Measurements from ENCODE around the gene S100Z.
"Not testable (repeated sequence)": the region's sequence is repeated elsewhere in the genome, so short reads cannot be mapped to it uniquely, and the experiment has no call there.

The S100Z gene

DNA sequence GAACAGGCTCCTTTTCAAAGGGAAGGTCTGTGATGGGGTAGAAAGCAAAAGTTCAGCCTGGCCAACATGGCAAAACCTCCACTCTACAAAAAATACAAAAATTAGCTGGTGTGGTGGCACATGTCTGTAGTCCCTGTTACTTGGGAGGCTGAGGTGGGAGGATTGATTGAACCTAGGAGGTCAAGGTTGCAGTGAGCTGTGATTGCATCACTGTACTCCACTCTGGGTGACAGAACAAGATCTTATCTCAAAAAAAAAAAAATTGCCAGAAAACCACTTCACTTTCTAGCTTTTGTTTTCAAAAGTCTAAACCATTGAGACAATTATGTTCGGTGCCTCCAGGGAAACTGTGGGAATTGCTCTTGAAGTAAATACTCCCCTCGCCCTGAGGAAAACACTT is 43.5 kb downstream of the S100Z start:
- DNase-seq: no peak

DNA sequence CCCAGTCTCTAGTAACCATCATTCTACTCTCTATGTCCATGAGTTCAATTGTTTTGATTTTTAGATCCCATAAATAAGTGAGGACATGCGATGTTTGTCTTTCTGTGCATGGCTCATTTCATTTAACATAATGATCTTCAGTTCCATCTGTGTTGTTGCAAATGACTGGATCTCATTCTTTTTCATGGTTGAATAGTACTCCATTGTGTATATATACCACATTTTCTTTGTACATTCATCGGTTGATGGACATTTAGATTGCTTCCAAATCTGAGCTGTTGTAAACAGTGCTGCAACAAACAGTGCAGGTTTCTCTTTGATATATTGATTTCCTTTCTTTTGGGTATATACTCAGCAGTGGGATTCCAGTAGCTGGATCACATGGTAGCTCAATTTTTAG is 46.4 kb downstream of the S100Z start:
- no peak for DNase-seq

DNA sequence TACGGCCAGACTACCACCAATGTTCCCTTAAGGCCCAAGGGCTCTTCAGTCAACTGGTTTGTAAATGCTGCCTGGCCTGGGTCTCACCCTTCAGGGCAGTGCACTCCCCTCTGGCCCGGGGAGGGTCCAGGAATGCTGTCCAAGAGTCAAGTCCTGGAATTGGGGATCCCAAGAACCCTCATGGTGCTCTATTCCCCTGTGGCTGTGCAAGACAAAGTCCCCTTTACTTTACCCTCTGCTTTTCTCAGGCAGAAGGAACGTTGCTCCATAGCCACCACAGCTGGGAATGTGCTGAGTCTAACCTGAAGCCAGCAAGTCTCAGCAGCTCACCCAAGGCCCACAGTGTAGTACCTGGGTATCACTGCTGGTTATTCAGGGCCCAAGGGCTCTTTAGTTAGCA is 51.7 kb downstream of the S100Z start:
- DNase-seq: no peak

DNA sequence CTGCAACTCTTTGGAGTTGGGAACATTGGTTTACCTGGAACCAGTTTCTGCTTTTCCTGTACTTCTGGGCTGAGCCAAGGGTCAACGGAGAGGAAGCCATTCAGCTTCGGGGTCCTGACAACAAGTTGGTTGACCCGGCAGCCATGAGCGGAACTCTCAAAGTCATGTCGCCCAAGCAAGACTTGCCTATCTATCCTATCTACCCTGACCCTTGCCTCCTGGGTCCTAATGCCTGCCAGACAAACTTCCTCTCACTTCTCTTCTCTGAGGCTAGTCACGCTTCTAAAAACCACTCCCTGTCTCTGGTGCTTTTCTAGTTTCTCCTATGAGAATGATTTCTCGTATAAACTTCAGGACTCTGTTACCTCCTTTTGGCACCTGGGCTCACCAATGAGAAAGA is 58.4 kb downstream of the S100Z start:
- no peak for DNase-seq

DNA sequence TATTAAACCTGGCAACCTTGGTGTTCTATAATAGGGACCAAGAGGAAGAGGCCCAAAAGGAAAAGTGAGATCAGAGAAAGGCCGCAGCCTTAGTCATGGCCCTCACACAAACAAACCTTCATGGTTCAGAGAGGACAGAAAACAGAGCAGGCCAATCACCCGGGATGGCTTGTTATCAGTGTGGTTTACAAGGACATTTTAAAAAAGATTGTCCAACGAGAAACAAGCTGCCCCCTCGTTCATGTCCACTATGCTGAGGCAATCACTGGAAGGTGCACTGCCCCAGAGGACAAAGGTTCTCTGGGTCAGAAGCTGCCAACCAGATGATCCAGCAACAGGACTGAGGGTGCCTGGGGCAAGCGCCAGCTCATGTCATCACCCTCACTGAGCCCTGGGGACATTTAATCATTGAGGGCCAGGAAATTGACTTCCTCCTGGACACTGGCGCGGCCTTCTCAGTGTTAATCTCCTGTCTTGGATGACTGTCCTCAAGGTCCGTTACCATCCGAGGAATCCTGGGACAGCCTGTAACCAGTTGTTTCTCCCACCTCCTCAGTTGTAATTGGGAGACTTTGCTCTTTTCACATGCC is 60.6 kb downstream of the S100Z start:
- not testable (repeated sequence) for DNase-seq

DNA sequence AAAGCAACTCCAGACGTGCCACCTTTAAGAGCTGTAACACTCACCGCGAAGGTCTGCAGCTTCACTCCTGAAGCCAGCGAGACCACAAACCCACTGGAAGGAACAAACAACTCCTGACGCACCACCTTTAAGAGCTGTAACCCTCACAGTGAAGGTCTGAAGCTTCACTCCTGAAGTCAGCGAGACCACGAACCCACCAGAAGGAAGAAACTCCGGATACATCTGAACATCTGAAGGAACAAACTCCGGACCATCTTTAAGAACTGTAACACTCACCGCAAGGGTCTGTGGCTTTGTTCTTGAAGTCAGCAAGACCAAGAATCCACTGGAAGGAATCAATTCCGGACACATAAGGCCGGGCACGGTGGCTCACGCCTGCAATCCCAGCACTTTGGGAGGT is 64.9 kb downstream of the S100Z start:
- DNase-seq: not testable (repeated sequence)

DNA sequence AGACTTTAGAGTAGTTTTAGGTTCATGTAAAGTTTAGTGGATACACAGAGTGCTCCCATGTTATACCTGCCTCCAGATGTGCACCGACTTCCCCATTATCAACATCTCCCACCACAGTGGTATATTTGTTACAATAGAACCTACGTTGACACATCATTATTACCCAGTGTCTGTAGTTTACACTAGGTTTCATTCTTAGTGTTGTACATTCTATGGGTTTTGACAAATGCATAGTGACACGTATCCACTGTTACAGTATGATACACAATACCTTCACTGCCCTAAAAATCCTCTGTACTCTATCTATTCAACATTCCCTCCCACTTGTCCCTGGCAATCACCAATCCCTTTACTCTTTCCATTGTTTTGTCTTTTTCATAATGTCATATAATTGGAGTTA is 68.7 kb downstream of the S100Z start:
- DNase-seq: no peak

DNA sequence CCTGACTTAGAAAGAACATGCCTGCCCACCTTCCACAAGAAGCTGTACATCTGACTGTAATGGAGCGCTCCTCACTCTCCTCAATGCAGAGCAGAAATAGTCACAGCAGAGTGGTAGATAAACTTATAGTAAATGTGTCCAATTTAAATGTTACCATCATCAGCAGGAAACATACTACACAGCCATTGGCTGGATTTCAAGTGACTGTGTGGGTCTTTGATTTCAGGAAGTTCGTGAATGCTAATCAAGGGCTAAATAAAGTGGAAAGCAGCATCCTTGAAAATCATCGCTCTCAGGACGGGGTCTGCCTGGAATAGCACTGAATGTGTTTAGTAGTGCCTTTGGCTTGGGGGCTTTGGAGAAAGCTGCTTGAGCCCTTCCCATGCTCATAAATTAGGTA is 70.7 kb downstream of the S100Z start:
- DNase-seq: no peak

DNA sequence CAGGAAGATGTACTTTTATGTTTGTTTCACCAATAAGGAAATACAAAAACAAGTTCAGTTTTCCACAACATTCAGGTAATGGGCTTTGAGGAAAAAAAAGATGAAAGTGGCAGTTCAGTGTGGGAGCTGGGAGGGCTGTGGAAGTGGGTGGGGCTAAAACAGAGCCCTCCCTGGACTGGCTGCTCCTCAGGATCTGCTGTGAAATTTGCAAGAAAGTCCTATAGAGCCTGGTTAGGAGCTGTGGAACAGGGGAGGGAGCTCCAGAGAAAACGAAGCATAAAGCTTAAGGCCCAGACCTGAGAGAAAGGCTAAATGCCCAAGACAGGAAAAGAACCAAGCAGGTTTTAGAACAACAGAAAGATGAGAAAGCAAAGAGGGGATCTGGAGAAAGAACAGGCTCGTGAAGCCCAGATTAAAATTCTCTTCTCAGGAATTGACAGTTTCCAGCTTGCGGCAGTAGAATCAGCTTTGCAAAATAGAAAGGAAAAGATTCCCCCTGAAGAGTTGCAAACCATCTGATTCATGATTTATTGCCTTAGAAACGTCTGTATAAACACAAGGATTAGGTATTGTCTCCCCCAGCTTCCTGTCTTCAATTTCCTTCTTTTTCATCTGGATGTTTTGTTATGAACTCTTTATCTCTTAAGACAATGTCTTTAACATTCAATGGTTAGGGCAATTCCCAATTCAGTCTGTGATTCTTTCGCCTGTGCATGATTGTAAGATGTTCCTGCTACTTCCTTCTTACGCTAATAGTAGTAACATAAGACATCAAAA is 76.7 kb downstream of the S100Z start:
- no peak for DNase-seq

DNA sequence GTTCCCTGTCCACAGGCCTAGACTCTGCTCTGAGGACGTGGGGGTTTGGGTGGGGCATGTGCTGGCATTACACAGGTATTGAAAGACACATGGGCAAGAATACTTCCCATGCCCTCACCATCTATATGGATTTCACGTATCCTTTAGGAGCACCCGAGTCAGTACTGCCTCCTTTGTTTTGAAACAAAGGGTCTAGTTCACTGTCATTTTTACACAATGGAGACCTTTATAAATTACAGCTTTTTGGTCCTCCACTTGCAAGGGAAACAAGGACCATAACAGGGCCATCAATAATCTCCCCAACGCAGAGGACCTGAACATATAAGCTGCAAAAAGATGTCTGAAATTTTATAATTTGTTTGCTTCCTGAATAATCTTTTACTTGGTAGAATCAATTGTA is 78.1 kb downstream of the S100Z start:
- DNase-seq: no peak

DNA sequence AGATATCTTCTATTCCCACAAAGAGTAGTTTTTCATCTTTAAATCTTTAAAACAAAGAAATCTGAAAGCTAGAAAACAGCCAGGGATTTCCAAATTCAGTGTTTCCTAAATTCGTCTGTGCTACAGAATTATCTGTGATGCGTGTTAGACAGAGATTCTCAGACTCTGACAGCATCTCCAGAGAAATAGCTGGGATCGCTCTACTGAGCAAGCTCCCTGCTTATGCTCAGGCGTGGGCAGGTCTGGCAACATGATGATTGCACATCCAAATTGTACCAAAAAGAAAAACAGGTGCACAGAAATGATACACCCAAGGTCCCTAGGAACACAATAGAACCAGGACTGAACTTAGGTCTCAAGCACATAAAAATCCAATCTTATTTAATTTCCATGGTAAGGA is 80.3 kb downstream of the S100Z start:
- no peak for DNase-seq

DNA sequence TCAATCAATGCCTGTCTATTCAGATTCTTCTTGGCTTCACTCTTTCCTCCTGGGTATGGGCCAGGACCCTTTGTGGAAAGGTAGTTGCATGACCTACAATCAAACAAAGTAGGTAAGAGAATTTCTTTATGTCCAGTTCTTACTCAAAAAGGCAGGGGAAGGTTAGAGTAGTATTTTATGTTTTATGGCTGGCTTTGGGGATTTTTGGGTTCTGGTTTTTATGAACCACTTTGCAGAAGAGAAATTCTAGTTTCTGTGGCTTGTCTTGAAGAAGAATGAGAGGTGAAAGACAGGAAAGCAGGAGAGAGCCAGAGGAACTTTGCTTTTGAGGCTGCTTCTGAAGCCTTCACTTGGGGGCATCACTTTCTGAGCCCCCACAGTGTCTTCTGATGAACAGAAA is 88.4 kb downstream of the S100Z start:
- DNase-seq: no peak

DNA sequence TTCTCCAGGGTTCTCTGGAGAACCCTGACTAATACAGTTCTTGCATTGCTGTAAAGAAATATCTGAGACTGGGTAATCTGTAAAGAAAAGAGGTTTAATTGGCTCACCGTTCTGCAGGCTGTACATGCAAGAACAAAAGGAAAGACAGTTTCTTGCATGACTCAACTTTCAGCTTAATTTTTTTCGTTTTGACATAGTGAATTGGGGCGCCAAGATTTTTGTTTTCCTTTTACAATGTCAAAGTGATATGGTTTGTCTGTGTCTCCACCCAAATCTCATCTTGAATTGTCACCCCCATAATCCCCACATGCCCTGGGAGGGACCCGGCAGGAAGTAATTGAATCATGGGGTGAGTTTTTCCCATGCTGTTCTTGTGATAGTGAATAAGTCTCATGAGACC is 91.2 kb downstream of the S100Z start:
- no peak for DNase-seq

DNA sequence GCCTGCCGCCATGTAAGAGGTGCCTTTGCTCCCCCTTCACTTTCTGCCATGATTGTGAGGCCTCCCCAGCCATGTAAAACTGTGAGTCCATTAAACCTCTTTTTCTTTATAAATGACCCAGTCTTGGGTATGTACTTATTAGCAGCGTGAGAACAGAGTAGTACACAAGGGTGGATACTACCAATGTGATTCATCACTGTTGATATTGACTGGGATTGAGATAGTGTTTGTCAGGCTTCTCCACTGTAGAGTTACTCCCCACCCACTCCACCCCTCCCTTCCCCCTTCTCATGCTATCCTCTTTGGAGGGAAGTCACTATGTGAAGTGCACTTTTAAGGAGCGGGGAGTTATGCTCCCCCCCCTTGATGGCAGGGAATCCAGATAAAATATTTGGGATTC is 91.6 kb downstream of the S100Z start:
- no peak for DNase-seq

DNA sequence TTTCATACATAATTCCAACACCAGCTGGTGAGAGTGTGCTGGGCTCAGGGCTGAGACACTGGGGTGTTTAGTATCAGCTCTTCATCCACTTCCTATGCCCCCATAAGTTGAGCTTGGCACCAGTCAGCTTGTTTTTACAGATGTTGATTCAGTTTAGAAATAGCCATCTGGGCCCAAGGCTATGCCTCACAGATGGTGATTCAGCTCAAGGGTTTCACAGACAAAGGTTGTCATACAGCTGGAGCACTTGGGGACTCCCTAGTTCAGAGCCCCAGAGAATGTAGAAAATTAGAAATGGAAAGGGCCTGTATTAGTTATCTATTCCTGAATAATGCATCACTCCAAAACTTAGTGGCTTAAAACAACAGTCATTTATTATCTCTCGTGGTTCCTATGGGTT is 92.8 kb downstream of the S100Z start:
- DNase-seq: no peak

DNA sequence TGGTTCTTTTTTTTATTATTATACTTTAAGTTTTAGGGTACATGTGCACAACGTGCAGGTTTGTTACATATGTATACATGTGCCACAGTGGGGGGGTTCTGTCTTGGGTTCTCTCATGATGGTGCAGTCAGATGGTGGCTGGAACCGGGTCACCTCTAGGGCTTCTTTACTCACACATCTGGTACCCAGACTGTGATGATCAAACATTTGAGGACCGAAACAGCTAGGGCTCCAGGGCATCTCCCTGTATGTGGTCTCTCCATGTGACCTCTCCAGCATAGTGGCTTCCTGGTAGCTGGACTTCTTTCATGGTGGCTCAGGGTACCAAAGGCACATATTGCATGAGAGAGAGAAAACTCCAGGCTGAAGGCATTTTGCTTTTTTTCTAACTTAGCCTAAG is 93.2 kb downstream of the S100Z start:
- DNase-seq: no peak

DNA sequence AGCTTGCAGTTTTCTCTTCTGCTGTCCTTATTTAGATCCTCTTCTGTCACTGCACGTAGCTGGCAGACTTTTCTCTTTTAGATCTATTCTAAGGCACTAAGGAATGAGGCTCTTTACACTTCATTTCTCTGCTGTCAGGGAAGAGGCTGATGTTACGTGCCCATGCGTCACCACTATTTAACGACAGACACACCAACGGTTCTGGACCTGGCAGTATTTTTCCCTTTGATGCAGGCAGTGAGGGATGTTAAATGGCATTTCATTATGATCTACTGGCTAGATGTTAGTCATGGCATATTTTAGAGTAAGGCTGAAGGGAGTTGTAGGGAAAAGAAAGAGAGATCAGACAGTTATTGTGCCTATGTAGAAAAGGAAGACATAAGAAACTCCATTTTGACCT is 94.8 kb downstream of the S100Z start:
- DNase-seq: no peak

DNA sequence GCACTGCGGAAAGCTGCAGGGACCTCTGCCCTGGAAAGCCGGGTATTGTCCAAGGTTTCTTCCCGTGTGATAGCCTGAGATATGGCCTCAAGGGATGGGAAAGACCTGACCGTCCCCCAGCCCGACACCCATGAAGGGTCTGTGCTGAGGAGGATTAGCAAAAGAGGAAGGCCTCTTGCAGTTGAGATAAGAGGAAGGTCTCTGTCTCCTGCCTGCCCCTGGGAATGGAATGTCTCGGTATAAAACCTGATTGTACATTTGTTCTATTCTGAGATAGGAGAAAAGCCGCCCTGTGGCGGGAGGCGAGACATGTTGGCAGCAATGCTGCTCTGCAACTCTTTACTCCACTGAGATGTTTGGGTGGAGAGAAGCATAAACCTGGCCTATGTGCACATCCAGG is 95.4 kb downstream of the S100Z start:
- not testable (repeated sequence) for DNase-seq

DNA sequence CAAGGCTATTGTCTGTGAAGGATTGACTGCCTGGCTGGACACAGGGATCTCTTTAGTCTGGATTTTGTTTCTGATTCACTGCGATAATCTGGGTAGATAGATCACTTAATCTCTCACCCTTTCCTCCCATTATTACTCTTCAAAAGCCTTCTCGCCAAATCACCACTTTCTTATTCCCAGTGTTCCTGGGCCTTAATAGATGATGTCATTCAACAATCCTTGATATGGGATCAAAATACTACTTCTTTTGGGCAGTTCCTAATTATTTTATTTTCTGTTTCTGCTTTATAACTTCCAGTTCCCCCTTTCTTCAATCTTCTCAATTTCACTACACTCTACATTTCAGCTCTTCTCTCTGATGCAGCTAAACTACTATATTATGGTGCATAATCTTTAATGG is 96.3 kb downstream of the S100Z start:
- DNase-seq: no peak

DNA sequence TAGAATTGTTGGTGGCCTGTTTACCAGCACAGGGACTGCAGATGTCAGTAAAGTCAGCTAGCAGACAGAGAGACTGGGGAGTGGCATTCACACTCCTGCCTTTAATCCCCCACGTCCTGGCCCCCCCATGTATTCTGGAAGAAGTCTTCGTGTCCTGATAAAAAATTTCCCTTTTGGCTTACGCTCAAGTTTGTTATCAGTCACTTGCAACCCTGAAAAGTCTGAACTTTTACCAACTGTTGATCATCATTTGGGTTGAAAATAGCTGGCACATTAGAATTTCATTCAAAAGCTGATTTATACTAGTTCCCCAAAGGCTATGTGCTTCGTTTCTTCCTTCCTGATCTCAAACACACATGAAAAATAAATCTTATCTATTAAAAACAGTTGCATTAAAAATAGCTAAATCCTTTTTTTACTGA is 97.3 kb downstream of the S100Z start:
- DNase-seq: no peak

DNA sequence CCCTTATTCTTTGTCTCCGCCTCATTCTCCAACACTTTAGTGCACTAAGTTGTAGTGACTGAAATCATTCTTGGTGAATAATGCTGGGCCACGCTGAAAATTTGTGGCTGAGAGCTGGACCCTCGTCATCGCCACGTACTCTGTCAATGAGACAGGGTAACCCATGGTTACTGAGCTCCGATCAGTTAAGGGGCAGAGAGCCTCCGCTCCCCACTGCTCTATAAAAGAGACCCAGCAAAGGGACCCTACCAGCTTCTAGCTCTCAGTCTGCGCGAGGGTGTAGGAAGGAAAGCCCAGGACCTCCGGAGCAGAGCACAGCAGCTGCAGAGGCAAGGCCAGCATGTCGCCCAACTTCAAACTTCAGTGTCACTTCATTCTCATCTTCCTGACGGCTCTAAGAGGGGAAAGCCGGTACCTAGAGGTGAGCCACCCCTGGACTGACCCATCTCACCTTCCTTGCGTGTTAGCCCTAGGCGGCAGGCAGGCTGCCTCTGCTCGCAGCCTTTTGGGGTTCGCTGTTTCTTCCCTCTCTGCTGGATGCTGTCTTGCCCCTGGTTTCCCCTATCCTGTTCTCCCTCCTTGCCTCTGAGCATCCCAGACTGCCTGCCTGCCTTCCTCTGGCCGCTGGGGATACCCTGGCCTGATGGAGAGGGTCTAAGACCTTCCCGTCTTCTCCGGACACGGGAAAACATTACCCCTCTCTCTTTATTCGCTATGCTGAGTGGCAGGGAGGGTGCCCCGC is 103.2 kb downstream of the S100Z start, which contains the start of gene CRHBP:
TSS of gene CRHBP (plus strand) at position 251 of the 742 bp plus-strand sequence. CDS start at position 341, 90 bp downstream.
- no peak for DNase-seq

DNA sequence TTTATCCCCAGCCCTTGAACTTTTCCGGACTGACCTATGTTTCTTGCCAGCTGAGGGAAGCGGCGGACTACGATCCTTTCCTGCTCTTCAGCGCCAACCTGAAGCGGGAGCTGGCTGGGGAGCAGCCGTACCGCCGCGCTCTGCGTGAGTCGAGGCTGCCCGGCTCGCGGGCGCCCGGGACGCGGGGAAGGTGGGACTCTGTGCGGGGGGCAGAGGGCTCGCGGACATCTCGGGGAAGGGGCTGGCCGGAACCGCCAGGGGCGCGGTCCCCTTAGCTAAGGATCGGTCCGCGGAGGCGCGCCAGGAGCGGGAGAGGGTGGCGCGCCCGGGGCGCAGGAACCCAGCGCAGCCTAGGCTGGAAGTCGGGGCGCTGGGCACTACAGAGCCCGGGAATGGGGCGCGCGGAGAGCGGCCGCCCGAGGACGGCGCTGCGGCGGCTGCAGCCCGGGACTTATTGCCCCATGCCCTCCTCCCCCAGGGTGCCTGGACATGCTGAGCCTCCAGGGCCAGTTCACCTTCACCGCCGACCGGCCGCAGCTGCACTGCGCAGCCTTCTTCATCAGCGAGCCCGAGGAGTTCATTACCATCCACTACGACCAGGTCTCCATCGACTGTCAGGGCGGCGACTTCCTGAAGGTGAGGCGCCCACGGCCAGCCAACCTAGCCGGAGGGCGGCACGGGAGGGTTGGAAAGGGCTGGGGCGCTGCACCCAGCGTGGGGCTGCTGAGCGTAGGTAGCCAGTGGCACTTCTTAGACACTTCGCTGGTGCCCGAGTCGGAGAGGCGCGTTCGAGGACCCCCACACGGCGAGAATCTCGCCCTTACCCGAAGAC is 104.0 kb downstream of the S100Z start:
- DNase-seq: no peak

DNA sequence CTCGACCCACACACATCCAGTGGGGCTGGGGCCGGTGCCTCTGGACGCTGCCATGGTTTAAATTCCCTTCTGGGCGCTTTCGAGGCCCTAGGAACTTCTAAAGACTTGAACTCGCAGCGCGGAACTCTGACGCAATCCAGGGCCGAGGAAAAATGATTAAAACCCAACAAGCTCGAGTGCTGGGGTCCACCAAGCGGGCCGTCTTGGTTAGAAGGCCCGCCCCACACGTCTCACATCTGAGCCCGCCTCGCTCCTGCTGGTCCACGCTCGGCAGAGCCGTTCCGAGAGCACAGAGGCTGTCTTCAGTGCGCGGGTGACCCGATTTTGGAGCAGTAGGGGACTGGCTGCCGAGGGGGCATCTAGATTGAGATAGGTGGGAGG is 104.6 kb downstream of the S100Z start:
- no peak for DNase-seq

All from NCI-H526 treated with DMSO at 0.1 percent for 48 hours (cell line).